HG02623 (cell line): Measurements from ENCODE around the gene SUN1.

Experiments used
- ATAC-seq: cut with Tn5 transposase; IDR thresholded peaks from one replicate; pipeline ENCODE4 v1.9.1; 2021; ENCODE audit warnings: moderate library complexity; ENCODE audit not compliant: unreplicated experiment

The SUN1 gene

GRCh38 chr7:888081-889024 lies 56.1 kb downstream of the SUN1 start:
- ATAC-seq, result no peak

GRCh38 chr7:889025-889390 lies 56.7 kb downstream of the SUN1 start:
- no peak for ATAC-seq

GRCh38 chr7:889391-889790 lies 57.1 kb downstream of the SUN1 start:
- ATAC-seq, result no peak

- no peak for ATAC-seq
These were observed 58.6 kb downstream of the SUN1 start for GRCh38 chr7:890868-891267.

GRCh38 chr7:891291-891690 lies 59.0 kb downstream of the SUN1 start:
- ATAC-seq, result no peak

GRCh38 chr7:891805-892204 lies 59.5 kb downstream of the SUN1 start:
- no peak for ATAC-seq

- ATAC-seq, result no peak
These were observed 60.6 kb downstream of the SUN1 start for GRCh38 chr7:892648-893593.

- no peak for ATAC-seq
These were observed 61.4 kb downstream of the SUN1 start for GRCh38 chr7:893686-894085.

GRCh38 chr7:894164-894867 lies 62.0 kb downstream of the SUN1 start:
- ATAC-seq, result no peak

GRCh38 chr7:894927-895450 lies 62.7 kb downstream of the SUN1 start:
- no peak for ATAC-seq

GRCh38 chr7:895451-896052 lies 63.3 kb downstream of the SUN1 start:
- ATAC-seq, result no peak

GRCh38 chr7:896346-897075 lies 64.2 kb downstream of the SUN1 start:
- no peak for ATAC-seq

- no peak for ATAC-seq
These were observed 64.8 kb downstream of the SUN1 start for GRCh38 chr7:897086-897485.

GRCh38 chr7:897771-898376 lies 65.6 kb downstream of the SUN1 start:
- no peak for ATAC-seq

GRCh38 chr7:898460-898854 lies 66.2 kb downstream of the SUN1 start:
- ATAC-seq, result no peak

- no peak for ATAC-seq
These were observed 66.8 kb downstream of the SUN1 start for GRCh38 chr7:898855-899681.

GRCh38 chr7:899806-900205 lies 67.5 kb downstream of the SUN1 start:
- ATAC-seq, result no peak

- no peak for ATAC-seq
These were observed 68.2 kb downstream of the SUN1 start for GRCh38 chr7:900331-901040.
